Stimulated activated CD4-positive, alpha-beta T cell treated with anti-CD3 and anti-CD28 coated beads, Interleukin-15, amount 100 ng/mL, for 1 hour (primary cell): Measurements from ENCODE around the gene POC1A.

Experiments
- DNase-seq, 2 donors: peaks; one replicate each; pipeline ENCODE4 v3.0.0-alpha.2; 2020; ENCODE audit warnings: low read depth in 1 of 2, low spot score in 1 of 2

The POC1A gene

GRCh38 chr3:52031896-52032295, 122.3 kb downstream of the POC1A start:
- DNase-seq = no peak

- DNase-seq = no peak
These were observed 123.4 kb downstream of the POC1A start for GRCh38 chr3:52030714-52031310.

DNA sequence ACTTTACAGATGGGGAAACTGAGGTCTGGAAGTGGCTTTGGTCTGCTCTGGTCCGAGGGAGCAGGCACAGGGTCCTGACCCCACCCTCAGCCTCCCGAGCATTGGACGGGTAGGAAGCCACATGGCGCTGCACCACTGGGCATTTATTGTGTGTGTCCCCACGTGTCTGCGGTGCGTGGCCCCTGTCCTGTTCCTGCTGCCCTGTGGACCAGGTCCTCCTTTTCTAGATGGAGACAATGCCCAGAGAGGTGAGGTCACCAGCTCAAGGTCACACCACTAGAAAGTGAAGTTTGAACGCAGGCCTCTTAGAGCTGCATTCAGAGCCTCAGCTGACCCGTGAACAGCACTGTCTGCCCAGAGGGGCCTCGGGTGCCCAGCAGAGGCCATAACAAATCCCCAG, 124.7 kb downstream of the POC1A start:
- DNase-seq = no peak

GRCh38 chr3:52029053-52029452, 125.2 kb downstream of the POC1A start:
- DNase-seq = no peak

DNA sequence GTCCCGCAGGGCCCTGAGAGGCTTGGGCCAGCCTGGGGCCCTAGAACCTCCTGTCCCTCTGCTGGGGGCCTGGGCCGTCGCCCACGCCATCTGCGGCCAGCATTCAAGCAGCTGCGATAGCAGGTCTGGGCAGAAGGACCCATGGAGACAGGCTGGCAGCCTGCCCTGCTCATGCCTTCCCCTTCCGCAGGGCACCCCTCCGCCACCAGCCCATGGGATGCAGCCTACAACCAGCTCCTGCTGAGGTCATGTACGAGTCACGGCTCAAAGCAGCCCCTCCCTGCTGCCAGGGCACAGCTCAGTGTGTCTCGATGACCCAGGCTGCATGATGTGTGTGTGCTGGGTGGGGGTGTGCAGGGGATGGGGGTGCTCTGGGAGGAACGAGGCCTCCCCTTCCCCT, 125.7 kb downstream of the POC1A start:
- no peak for DNase-seq

- DNase-seq = no peak
These were observed 128.2 kb downstream of the POC1A start for GRCh38 chr3:52026041-52026440.

GRCh38 chr3:52025453-52025852, 128.8 kb downstream of the POC1A start:
- no peak for DNase-seq
